Peyer's patch (tissue), 4 donors: ENCODE measurements around the gene PAM16.

Source experiments
- CTCF ChIP-seq, 6 experiments: fragments of 450-650 bp in 4 of 6; fragments of 200-600 bp in 2 of 6; sonication (generic) in 1 of 6; IDR thresholded peaks; one replicate each; pipeline ENCODE4 v1.5.1; 2017 to 2019; ENCODE audit warnings: antibody characterized with exemption in 6 of 6, mild to moderate bottlenecking in 3 of 6, moderate library complexity in 1 of 6
- POLR2A ChIP-seq, 2 donors: fragments of 450-650 bp; IDR thresholded peaks; one replicate each; pipeline ENCODE4 v1.5.1; 2017; ENCODE audit warnings: antibody characterized with exemption in 2 of 2, mild to moderate bottlenecking in 2 of 2, moderate library complexity in 2 of 2

DNA sequence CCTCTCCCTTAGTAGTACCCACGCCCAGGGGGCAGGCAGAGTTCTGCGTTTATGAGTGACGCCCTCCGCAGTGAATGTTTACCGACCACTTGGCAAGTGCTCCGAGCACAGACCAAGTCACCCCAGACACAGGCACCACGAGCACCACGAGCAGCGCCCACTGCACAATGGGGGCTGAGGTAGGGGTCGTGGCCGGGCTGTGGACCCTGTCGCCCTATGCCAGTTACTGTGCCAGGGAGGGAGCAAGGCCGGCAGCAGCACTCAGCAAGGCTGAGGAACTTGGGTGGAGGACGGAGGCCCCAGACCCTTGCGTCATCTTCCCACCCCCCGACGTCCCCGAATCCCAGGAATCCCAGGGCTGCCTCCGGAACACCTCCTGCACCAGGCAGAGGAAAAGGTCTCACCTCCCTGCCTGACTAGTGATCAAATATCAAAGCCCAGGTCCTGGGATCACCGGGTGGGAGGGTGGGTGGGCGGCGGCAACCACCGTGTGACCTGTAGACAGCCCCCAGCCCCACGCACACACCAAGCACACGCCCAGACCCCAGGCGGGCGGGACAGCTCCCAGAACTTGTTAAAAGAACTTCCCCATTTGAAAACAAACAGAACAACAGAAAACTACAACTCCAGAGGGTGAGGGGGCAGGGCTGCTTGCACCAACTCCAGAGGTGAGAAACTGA lies 25.9 kb upstream of the PAM16 start:
- no peak for TF ChIP-seq POLR2A (IDR thresholded peaks at IDR 0.05)
- TF ChIP-seq CTCF (IDR thresholded peaks at IDR 0.05): no peak
